Smooth muscle cell of the pulmonary artery (primary cell): ENCODE measurements around the gene DYNC1I1. TPM values are rescaled to one million over a fixed set of nuclear protein-coding genes. Genes with fewer than 3 reads are reported as not detected.

ENCODE experiments used
- total RNA-seq: library from RNA; depleted of rRNA; stranded (reverse); fragments of >200 nt; gene quantifications from 2 replicates; pipeline ENCODE4 v1.2.3, GENCODE V29; 2014

Gene DYNC1I1
- 1.0 and 1.5 TPM in 2 replicates for total RNA-seq

DNA sequence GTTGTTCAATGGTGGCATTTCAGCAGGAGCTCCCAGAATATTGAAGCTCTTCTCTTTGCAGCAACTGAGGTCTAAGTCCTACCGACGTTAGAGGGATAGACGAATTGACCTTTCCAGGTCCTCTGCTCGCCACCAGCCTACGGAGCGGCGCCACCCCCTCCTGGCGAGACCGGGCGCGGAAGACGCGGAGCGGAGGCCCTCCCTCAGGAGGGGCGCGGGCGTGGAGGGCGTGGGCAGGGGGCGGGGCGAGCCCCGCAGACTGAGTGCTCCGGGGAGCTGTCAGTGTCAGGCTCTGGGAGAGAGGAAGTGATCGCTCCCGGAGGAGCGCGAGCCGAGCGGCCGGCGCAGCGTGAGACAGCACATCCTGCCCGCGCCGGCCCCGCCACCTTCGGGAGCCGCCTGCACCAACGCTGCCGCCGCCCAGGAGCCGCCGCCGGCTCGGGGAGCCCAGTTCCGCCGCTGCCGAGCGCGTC is at the start of gene DYNC1I1:
Gene DYNC1I1 (plus strand): TSS at position 257 of the 473 bp plus-strand sequence. CDS start 32,176 bp downstream, outside the sequence.

Other genes starting within 250 kb of the DYNC1I1 start
- gene PDK4, start 176.0 kb upstream of the DYNC1I1 start, total RNA-seq: 0.30 and 3.6 TPM in 2 replicates